Breast epithelium (tissue), 4 donors: ENCODE data around the gene GCH1. TPM values are rescaled to one million over a fixed set of nuclear protein-coding genes. Genes with fewer than 3 reads are reported as not detected.

Source experiments
- DNase-seq, 2 donors: peaks; one replicate each; pipeline ENCODE4 v3.0.0-alpha.2; 2019; ENCODE audit warnings: low spot score in 2 of 2
- H3K27ac ChIP-seq, 2 donors: fragments of 200-600 bp; sonication (generic) in 1 of 2; one replicate each; pipeline ENCODE4 v1.5.1; 2016 to 2019; ENCODE audit warnings: mild to moderate bottlenecking in 1 of 2
- H3K27me3 ChIP-seq, 2 donors: fragments of 200-600 bp; sonication (generic) in 1 of 2; one replicate each; pipeline versions ENCODE4 v1.5.1 to v1.6.0; 2017 to 2019; ENCODE audit warnings: control low read depth in 1 of 2, mild to moderate bottlenecking in 1 of 2
- H3K36me3 ChIP-seq: fragments of 200-600 bp; one replicate; pipeline ENCODE4 v1.5.1; 2019
- H3K4me1 ChIP-seq, 2 donors: fragments of 200-600 bp; sonication (generic); one replicate each; pipeline ENCODE4 v1.5.1; 2016 to 2019; ENCODE audit warnings: control low read depth in 1 of 2
- H3K4me3 ChIP-seq, 3 donors: fragments of 200-600 bp; sonication (generic); 1 replicate in 2 of 3; 2 replicates in 1 of 3; pipeline ENCODE4 v1.5.1; 2016 to 2019; ENCODE audit warnings: mild to moderate bottlenecking in 3 of 3, moderate library complexity in 2 of 3
- H3K9me3 ChIP-seq, 2 donors: fragments of 200-600 bp; sonication (generic) in 1 of 2; one replicate each; pipeline ENCODE4 v1.5.1; 2016 to 2019; ENCODE audit warnings: control low read depth in 1 of 2
- CTCF ChIP-seq, 3 donors: fragments of 450-650 bp; IDR thresholded peaks; one replicate each; pipeline ENCODE4 v1.5.1; 2016 to 2017; ENCODE audit warnings: antibody characterized with exemption in 3 of 3, mild to moderate bottlenecking in 3 of 3, moderate library complexity in 3 of 3
- POLR2A ChIP-seq: fragments of 450-650 bp; IDR thresholded peaks from one replicate; pipeline ENCODE4 v1.6.1; 2016; ENCODE audit warnings: antibody characterized with exemption, mild to moderate bottlenecking, moderate library complexity
- POLR2AphosphoS5 ChIP-seq, 3 donors: sonication (generic); formaldehyde crosslinking; IDR thresholded peaks; one replicate each; pipeline ENCODE4 v1.6.1; 2017; ENCODE audit warnings: antibody characterized with exemption in 3 of 3
- intact Hi-C: fragments of 100-400 bp; cut with DNase I; formaldehyde crosslinking; loops from one replicate; pipeline ENCODE4 v1.15.1; 2023; ENCODE audit warnings: low total_unique reads
- total RNA-seq, 3 donors: library from RNA; depleted of rRNA; stranded (reverse); fragments of >200 nt; gene quantifications; one replicate each; pipeline ENCODE4 v1.1.0, GENCODE V29; 2016

Gene GCH1
- total RNA-seq, 3 donors from 2014 or later, result 3.4 to 20.1 (median 19.3) TPM

- no peaks in the 10 kb centered on the region for H3K36me3 ChIP-seq
- intact Hi-C loops, result no loop called here
- H3K27ac ChIP-seq, result no peak overlapping the region
- no peak overlapping the region for H3K4me3 ChIP-seq
- no peak for DNase-seq
- no peaks in the 10 kb centered on the region for H3K27me3 ChIP-seq
- H3K4me1 ChIP-seq, result no peaks in the 10 kb centered on the region
- no peaks in the 10 kb centered on the region for H3K9me3 ChIP-seq
- no peak for TF ChIP-seq CTCF (IDR thresholded peaks at IDR 0.05)
- TF ChIP-seq POLR2A, result no peak
- TF ChIP-seq POLR2AphosphoS5 (IDR thresholded peaks at IDR 0.05), result no peak
These were observed 94.1 kb downstream of the GCH1 start for GRCh38 chr14:54808326-54809161.

- TF ChIP-seq POLR2AphosphoS5 (IDR thresholded peaks at IDR 0.05) (no peak), POLR2A (no peak), CTCF (IDR thresholded peaks at IDR 0.05) (no peak)
- H3K27ac ChIP-seq, result no peak overlapping the region
- DNase-seq, result no peak
- no peaks in the 10 kb centered on the region for H3K9me3 ChIP-seq
- H3K36me3 ChIP-seq, result no peaks in the 10 kb centered on the region
- no peaks in the 10 kb centered on the region for H3K27me3 ChIP-seq
- intact Hi-C loops, result no loop called here
- H3K4me3 ChIP-seq, result no peak overlapping the region
- no peaks in the 10 kb centered on the region for H3K4me1 ChIP-seq
These were observed 94.7 kb downstream of the GCH1 start for GRCh38 chr14:54807881-54808280.

- TF ChIP-seq CTCF (IDR thresholded peaks at IDR 0.05) (no peak), POLR2AphosphoS5 (IDR thresholded peaks at IDR 0.05) (no peak), POLR2A (no peak)
- Histone ChIP-seq H3K27me3 (no peaks in the 10 kb centered on the region), H3K27ac (no peak overlapping the region), H3K4me3 (no peak overlapping the region), H3K9me3 (no peaks in the 10 kb centered on the region), H3K4me1 (no peaks in the 10 kb centered on the region), H3K36me3 (no peaks in the 10 kb centered on the region)
- intact Hi-C loops, result no loop called here
- DNase-seq, result no peak
These were observed 95.2 kb downstream of the GCH1 start for GRCh38 chr14:54807428-54807827.

DNA sequence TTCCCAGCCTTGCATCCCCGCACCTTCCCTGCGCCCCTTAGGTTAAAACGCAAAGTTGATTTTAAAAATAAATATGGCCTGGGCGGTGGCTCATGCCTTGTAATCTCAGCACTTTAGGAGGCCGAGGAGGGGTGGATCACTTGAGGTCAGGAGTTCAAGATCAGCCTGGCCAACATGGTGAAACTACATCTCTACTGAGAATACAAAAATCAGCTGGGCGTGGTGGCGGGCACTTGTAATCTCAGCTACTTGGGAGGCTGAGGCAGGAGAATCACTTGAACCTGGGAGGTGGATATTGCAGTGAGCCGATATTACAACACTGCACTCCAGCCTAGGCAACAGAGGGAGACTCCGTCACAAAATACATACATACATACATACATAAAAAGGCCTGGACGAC is 96.0 kb downstream of the GCH1 start:
- Histone ChIP-seq H3K4me3 (no peak overlapping the region), H3K4me1 (no peaks in the 10 kb centered on the region), H3K27ac (no peak overlapping the region), H3K27me3 (no peaks in the 10 kb centered on the region), H3K9me3 (no peaks in the 10 kb centered on the region), H3K36me3 (no peaks in the 10 kb centered on the region)
- intact Hi-C loops, result no loop called here
- DNase-seq, result no peak
- no peak for TF ChIP-seq POLR2AphosphoS5 (IDR thresholded peaks at IDR 0.05)
- TF ChIP-seq CTCF (IDR thresholded peaks at IDR 0.05), result no peak
- TF ChIP-seq POLR2A, result no peak

DNA sequence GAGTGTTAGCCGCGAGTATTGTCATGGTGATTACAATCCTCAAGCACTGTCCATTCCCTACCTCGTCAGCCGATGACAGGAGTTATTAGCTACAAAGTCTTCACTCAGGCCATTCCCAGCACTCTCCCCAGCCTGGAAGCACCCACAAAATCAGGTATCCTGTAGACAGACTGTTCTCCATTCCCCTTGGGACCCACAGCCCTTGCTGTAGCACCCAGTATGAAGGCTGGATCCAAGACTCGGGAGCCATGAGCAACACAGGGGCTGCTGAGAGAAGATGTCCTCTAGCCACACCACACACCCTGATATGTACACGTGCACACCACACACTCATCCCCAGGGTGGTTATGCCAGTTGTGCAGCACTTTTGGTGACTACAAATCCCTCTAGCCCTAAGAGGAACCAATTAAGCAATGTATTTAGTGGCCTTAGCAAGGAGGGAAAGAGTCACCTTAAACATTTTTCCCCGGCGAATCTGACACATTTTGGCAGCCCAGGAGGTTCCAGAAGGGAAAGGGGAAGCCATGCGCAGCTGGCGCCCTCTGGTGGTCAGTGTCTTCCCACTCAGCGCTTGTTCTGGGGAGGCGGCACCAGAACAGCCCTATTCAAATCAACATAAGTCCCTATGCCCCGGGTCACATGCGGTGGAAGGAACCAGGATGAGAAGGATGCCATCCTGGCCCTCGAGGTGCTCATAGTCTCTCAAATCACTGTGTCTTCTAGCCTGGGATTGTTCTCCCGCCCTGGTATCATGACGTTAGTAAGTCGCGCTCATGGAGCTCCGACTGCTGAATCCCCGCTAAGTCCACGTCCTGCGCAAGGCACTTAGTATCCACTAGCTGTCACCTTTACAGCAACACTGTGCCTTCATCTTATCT is 96.9 kb downstream of the GCH1 start:
- Histone ChIP-seq H3K27me3 (no peaks in the 10 kb centered on the region), H3K9me3 (no peaks in the 10 kb centered on the region), H3K36me3 (no peaks in the 10 kb centered on the region), H3K27ac (no peak overlapping the region), H3K4me1 (no peaks in the 10 kb centered on the region), H3K4me3 (peak overlapping the region in 2 of 3 donors; percentile 1 to 44)
- peak; percentile 74 to 80 for DNase-seq
- intact Hi-C loops, result no loop called here
- peak in 1 of 3 donors; percentile 38 for TF ChIP-seq POLR2AphosphoS5 (IDR thresholded peaks at IDR 0.05)
- TF ChIP-seq CTCF (IDR thresholded peaks at IDR 0.05), result peak; percentile 77 to 80 (median 79)
- no peak for TF ChIP-seq POLR2A
